ENCODE results near the gene DDX5.

DNA sequence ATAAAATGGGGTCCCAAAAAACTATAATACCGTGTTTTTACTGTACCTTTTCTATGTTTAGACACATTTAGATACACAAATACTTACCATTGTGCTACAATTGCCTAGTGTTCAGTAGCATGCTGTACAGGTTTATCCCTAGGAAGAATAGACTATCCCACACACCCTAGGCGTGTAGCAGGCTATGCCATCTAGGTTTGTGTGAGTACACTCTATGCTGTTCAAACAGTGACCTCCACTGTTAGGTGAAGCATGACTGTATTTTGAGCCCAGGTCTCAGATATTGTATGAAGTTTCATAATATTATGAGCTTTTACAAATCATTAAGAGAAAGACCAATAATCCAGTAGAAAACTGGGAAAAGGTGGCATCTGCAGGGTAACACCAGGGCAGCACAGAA is 33.5 kb downstream of the DDX5 start:
- no peak for TF ChIP-seq CTCF (conservative IDR thresholded peaks at IDR 0.05)
- TF ChIP-seq EZH2 (IDR thresholded peaks at IDR 0.05; ENCODE audit: low read depth), result no peak

Data from PC-9 (cell line).